IMR-90 (cell line): ENCODE measurements around the gene RCBTB2. TPM values are rescaled to one million over a fixed set of nuclear protein-coding genes. Genes with fewer than 3 reads are reported as not detected.

ENCODE experiments used
- ATAC-seq: fragments of 200-7000 bp; cut with Tn5 transposase; 2 replicates; pipeline ENCODE4 v1.9.1; 2020; ENCODE audit warnings: low read depth, mild to moderate bottlenecking, moderate library complexity
- BruUV-seq: library from RNA; stranded (reverse); fragments of 400-500 nt; replicated peaks from 2 replicates; lab custom pipeline; 2021; lab: Mats Ljungman, UMichigan
- CTCF ChIA-PET: fragments of 300-600 bp; formaldehyde crosslinking; extraction: SDS; loops from one replicate; lab custom pipeline; 2021; ENCODE audit warnings: antibody characterized with exemption; lab: Yijun Ruan, JAX
- POLR2A ChIA-PET: fragments of 300-600 bp; sonication (Branson Sonifier 250); formaldehyde crosslinking; loops from one replicate; lab custom pipeline; 2022; ENCODE audit warnings: antibody characterized with exemption; ENCODE audit not compliant: unreplicated experiment; lab: Charles Lee
- DNase-seq: peaks from one replicate; pipeline ENCODE4 v3.0.0; 2013
- H2AFZ ChIP-seq: replicated peaks from 2 replicates; pipeline ENCODE3; 2013; ENCODE audit warnings: low read length, mild to moderate bottlenecking; ENCODE audit not compliant: poor library complexity
- H2AK5ac ChIP-seq: 2 replicates; pipeline ENCODE4 v1.6.1; 2013; ENCODE audit warnings: low read depth, low read length, inconsistent platforms
- H2AK9ac ChIP-seq: replicated peaks from 2 replicates; pipeline ENCODE3; 2013; ENCODE audit warnings: mild to moderate bottlenecking, low read depth, low read length, moderate library complexity; ENCODE audit not compliant: poor library complexity
- H2BK120ac ChIP-seq: 2 replicates; pipeline ENCODE4 v1.6.1; 2013; ENCODE audit warnings: low read depth, low read length, inconsistent platforms
- H2BK15ac ChIP-seq: 3 replicates; pipeline ENCODE4 v1.6.1; 2013; ENCODE audit warnings: low read depth, low read length, inconsistent platforms
- H2BK20ac ChIP-seq: 2 replicates; pipeline ENCODE4 v1.6.1; 2013; ENCODE audit warnings: low read depth, mild to moderate bottlenecking, inconsistent platforms, low read length, moderate library complexity
- H2BK5ac ChIP-seq: 2 replicates; pipeline ENCODE4 v1.6.1; 2013; ENCODE audit warnings: mild to moderate bottlenecking, low read depth, low read length, inconsistent platforms; ENCODE audit not compliant: poor library complexity, severe bottlenecking
- H3K14ac ChIP-seq: replicated peaks from 2 replicates; pipeline ENCODE4 v1.6.1; 2013; ENCODE audit warnings: low read depth, low read length, inconsistent platforms
- H3K18ac ChIP-seq: 2 replicates; pipeline ENCODE4 v1.6.1; 2013; ENCODE audit warnings: low read depth, low read length, control low read depth
- H3K23ac ChIP-seq: 2 replicates; pipeline ENCODE4 v1.6.1; 2013; ENCODE audit warnings: low read depth, low read length, inconsistent platforms
- H3K27ac ChIP-seq: 2 replicates; pipeline ENCODE4 v1.5.1; 2013; ENCODE audit warnings: mild to moderate bottlenecking, control low read depth, low read length; ENCODE audit not compliant: insufficient read depth
- H3K27me3 ChIP-seq: 2 replicates; pipeline ENCODE4 v1.6.1; 2013; ENCODE audit warnings: low read length; ENCODE audit not compliant: control insufficient read depth, insufficient read depth
- H3K36me3 ChIP-seq: 2 replicates; pipeline ENCODE4 v1.6.1; 2013; ENCODE audit warnings: low read length, mixed read lengths; ENCODE audit not compliant: control insufficient read depth, insufficient read depth
- H3K4ac ChIP-seq: 2 replicates; pipeline ENCODE4 v1.6.1; 2013; ENCODE audit warnings: low read depth, low read length, inconsistent platforms
- H3K4me1 ChIP-seq: 2 replicates; pipeline ENCODE4 v1.6.1; 2013; ENCODE audit warnings: low read length, mixed read lengths; ENCODE audit not compliant: control insufficient read depth, insufficient read depth
- H3K4me2 ChIP-seq: 2 replicates; pipeline ENCODE4 v1.6.1; 2013; ENCODE audit warnings: low read depth, mild to moderate bottlenecking, control low read depth, low read length, moderate library complexity
- H3K4me3 ChIP-seq: 2 replicates; pipeline ENCODE4 v1.5.1; 2013; ENCODE audit warnings: low read depth, mild to moderate bottlenecking, control low read depth, low read length, moderate library complexity; ENCODE audit not compliant: insufficient read depth
- H3K56ac ChIP-seq: 2 replicates; pipeline ENCODE4 v1.6.1; 2013; ENCODE audit warnings: low read length, inconsistent platforms; ENCODE audit not compliant: insufficient read depth; ENCODE audit errors: extremely low read depth
- H3K79me1 ChIP-seq, 2 experiments: 2 replicates each; pipeline ENCODE4 v1.6.1; 2013; ENCODE audit warnings: low read length in 2 of 2, inconsistent platforms in 1 of 2, low read depth in 1 of 2
- H3K9ac ChIP-seq: 2 replicates; pipeline ENCODE4 v1.6.1; 2013; ENCODE audit warnings: low read depth, low read length, control low read depth
- H3K9me1 ChIP-seq: 2 replicates; pipeline ENCODE4 v1.6.1; 2013; ENCODE audit warnings: low read length, inconsistent platforms; ENCODE audit not compliant: insufficient read depth
- H3K9me3 ChIP-seq: 2 replicates; pipeline ENCODE4 v1.6.1; 2013; ENCODE audit warnings: low read length; ENCODE audit not compliant: control insufficient read depth, insufficient read depth
- H4K20me1 ChIP-seq: 2 replicates; pipeline ENCODE4 v1.6.1; 2013; ENCODE audit warnings: low read length, inconsistent platforms; ENCODE audit not compliant: insufficient read depth
- H4K5ac ChIP-seq: 2 replicates; pipeline ENCODE4 v1.6.1; 2013; ENCODE audit warnings: mild to moderate bottlenecking, low read depth, low read length, control low read depth
- H4K8ac ChIP-seq, 2 experiments: 2 replicates each; pipeline ENCODE4 v1.6.1; 2013; ENCODE audit warnings: low read depth in 2 of 2, low read length in 2 of 2, control low read depth in 1 of 2, inconsistent platforms in 1 of 2
- H4K91ac ChIP-seq: 2 replicates; pipeline ENCODE4 v1.6.1; 2013; ENCODE audit warnings: low read depth, low read length, inconsistent platforms; ENCODE audit not compliant: insufficient read depth
- CEBPB ChIP-seq: IDR thresholded peaks from 2 replicates; pipeline ENCODE4 v1.6.1; 2012; ENCODE audit warnings: low read depth, low read length, improper control_type of control experiment
- CHD1 ChIP-seq: IDR thresholded peaks from 2 replicates; pipeline ENCODE4 v1.6.1; 2012; ENCODE audit warnings: low read depth, low read length, improper control_type of control experiment
- CTCF ChIP-seq: conservative IDR thresholded peaks from 2 replicates; pipeline ENCODE4 v1.5.1; 2012; ENCODE audit warnings: mild to moderate bottlenecking, low read depth, low read length, improper control_type of control experiment
- ELK1 ChIP-seq: fragments of 150-350 bp; IDR thresholded peaks from 2 replicates; pipeline ENCODE4 v1.6.1; 2016; ENCODE audit warnings: low read depth, mild to moderate bottlenecking, low read length, moderate library complexity, borderline replicate concordance
- FOS ChIP-seq: fragments of 150-350 bp; IDR thresholded peaks from 2 replicates; pipeline ENCODE4 v1.6.1; 2016; ENCODE audit warnings: low read depth, low read length
- MAFK ChIP-seq: IDR thresholded peaks from 2 replicates; pipeline ENCODE4 v1.6.1; 2012; ENCODE audit warnings: low read depth, low read length, improper control_type of control experiment
- RAD21 ChIP-seq: IDR thresholded peaks from 2 replicates; pipeline ENCODE4 v1.6.1; 2012; ENCODE audit warnings: low read length, improper control_type of control experiment
- RCOR1 ChIP-seq: IDR thresholded peaks from 2 replicates; pipeline ENCODE4 v1.6.1; 2012; ENCODE audit warnings: mild to moderate bottlenecking, low read length, improper control_type of control experiment; ENCODE audit not compliant: insufficient replicate concordance
- RFX5 ChIP-seq: IDR thresholded peaks from 2 replicates; pipeline ENCODE4 v1.8.0; 2012; ENCODE audit warnings: low read depth, mild to moderate bottlenecking, low read length, moderate library complexity
- WGBS, 2 experiments: methylation state at CpG; one replicate each; pipeline versions ENCODE4 v1.1.5 to v1.1.7; 2013; ENCODE audit warnings: missing lambda C conversion rate in 2 of 2; ENCODE audit not compliant: insufficient read length in 1 of 2; ENCODE audit errors: extremely low coverage in 2 of 2; 5-methylcytosine and 5-hydroxymethylcytosine counted together
- dilution Hi-C: fragments of 300-500 bp; cut with HindIII; formaldehyde crosslinking; loops from one replicate; pipeline ENCODE4 v1.14.3; 2018; ENCODE audit warnings: low sequenced_read_pairs; ENCODE audit not compliant: unreplicated experiment
- in situ Hi-C: fragments of 300-500 bp; cut with MboI; formaldehyde crosslinking; loops from 3 replicates; pipeline ENCODE4 v1.14.3; 2019; ENCODE audit warnings: low sequenced_read_pairs, inconsistent platforms, mixed read lengths
- intact Hi-C: fragments of 100-400 bp; cut with micrococcal nuclease; formaldehyde crosslinking; loops from 2 replicates; pipeline ENCODE4 v1.10.0; 2022
- polyA plus RNA-seq, 3 experiments: library from polyadenylated mRNA; depleted of rRNA; stranded (reverse); fragments of >200 nt; gene quantifications; 2 replicates each; pipeline ENCODE4 v1.2.3, GENCODE V29; 2012; ENCODE audit warnings: low replicate concordance in 1 of 3
- total RNA-seq: library from RNA; depleted of rRNA; stranded (reverse); fragments of >200 nt; gene quantifications from 2 replicates; pipeline ENCODE4 v1.2.3, GENCODE V29; 2012
- TF ChIP-seq, protein P1 (sequence below): fragments of 150-350 bp; IDR thresholded peaks from 2 replicates; pipeline ENCODE4 v1.6.1; 2017; ENCODE audit warnings: mild to moderate bottlenecking, antibody characterized with exemption, low read length, low read depth

Gene RCBTB2
- total and polyA plus RNA-seq, 2 of the 4 experiments (the other 2 are of a cell fraction), result 4.0 to 5.2 TPM

GRCh38 chr13:48542138-48542537 is 9.3 kb upstream of the RCBTB2 start:
- DNase-seq, result no peak
- intact Hi-C loops, result no loop called here

More at GRCh38 chr13:48542138-48542537, 9.3 kb upstream of the RCBTB2 start:
- no peak overlapping the region for H4K5ac ChIP-seq
- H4K20me1 ChIP-seq, result no peaks in the 10 kb centered on the region
- H3K4me2 ChIP-seq, result no peak overlapping the region
- H3K18ac ChIP-seq, result no peak overlapping the region
- no peak overlapping the region for H3K27ac ChIP-seq
- no peaks in the 10 kb centered on the region for H3K79me1 ChIP-seq
- H3K4me1 ChIP-seq, result no peaks in the 10 kb centered on the region
- no peak overlapping the region for H2BK20ac ChIP-seq
- H2AK9ac ChIP-seq, result no peak overlapping the region
- no peak overlapping the region for H3K23ac ChIP-seq
- H4K91ac ChIP-seq, result no peak overlapping the region
- no peak overlapping the region for H2AK5ac ChIP-seq
- H3K4me3 ChIP-seq, result no peak overlapping the region
- ChIA-PET POLR2A (interaction anchor here (0.8 kb wide), 1 partner anchor 10 kb away, joined by 14 read pairs; no protein-coding TSS in a partner anchor), CTCF (interaction anchor here (0.6 kb wide), 3 partner anchors 10 to 105 kb away, joined by 3 to 4 read pairs (median 3); no protein-coding TSS in a partner anchor)
- no peaks in the 10 kb centered on the region for H3K27me3 ChIP-seq
- no peak overlapping the region for H2BK15ac ChIP-seq
- H4K8ac ChIP-seq, result no peak overlapping the region
- no peak overlapping the region for H3K9ac ChIP-seq
- no peak overlapping the region for H2BK5ac ChIP-seq
- WGBS, 2 experiments, result no CpG with 5 or more reads among the region's 4 CpGs
- in situ Hi-C loops (no loop called here), dilution Hi-C loops (no loop called here)
- H2BK120ac ChIP-seq, result no peak overlapping the region
- H3K56ac ChIP-seq, result no peak overlapping the region
- H3K4ac ChIP-seq, result no peak overlapping the region
- no peaks in the 10 kb centered on the region for H3K36me3 ChIP-seq
- no peaks in the 10 kb centered on the region for H3K9me1 ChIP-seq
- BruUV-seq, result no TSS peak
- TF ChIP-seq ELK1 (no peak), MAFK (no peak), RAD21 (no peak), CHD1 (no peak), RCOR1 (no peak), CTCF (no peak), RFX5 (no peak), CEBPB (no peak), FOS (no peak)
- TF ChIP-seq, protein P1, sequence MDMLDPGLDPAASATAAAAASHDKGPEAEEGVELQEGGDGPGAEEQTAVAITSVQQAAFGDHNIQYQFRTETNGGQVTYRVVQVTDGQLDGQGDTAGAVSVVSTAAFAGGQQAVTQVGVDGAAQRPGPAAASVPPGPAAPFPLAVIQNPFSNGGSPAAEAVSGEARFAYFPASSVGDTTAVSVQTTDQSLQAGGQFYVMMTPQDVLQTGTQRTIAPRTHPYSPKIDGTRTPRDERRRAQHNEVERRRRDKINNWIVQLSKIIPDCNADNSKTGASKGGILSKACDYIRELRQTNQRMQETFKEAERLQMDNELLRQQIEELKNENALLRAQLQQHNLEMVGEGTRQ, result no peak
- H3K14ac ChIP-seq, result no peak overlapping the region
- H2AFZ ChIP-seq, result no peak overlapping the region
- H3K9me3 ChIP-seq, result no peaks in the 10 kb centered on the region
- no peak for ATAC-seq
